Panc1 (cell line): ENCODE data around the gene MRPS22.

ENCODE experiments used
- CTCF ChIP-seq: fragments of 450-650 bp; IDR thresholded peaks from 2 replicates; pipeline ENCODE4 v1.5.1; 2017; ENCODE audit warnings: mild to moderate bottlenecking
- POLR2AphosphoS5 ChIP-seq: IDR thresholded peaks from 2 replicates; pipeline ENCODE4 v1.6.1; 2012; ENCODE audit warnings: mild to moderate bottlenecking, low read depth, low read length, moderate library complexity
- REST ChIP-seq, 2 experiments: IDR thresholded peaks; 2 replicates each; pipeline ENCODE4 v1.6.1; 2011 to 2012; ENCODE audit warnings: low read depth in 2 of 2, control low read depth in 1 of 2, low read length in 1 of 2, mild to moderate bottlenecking in 1 of 2, moderate library complexity in 1 of 2; ENCODE audit not compliant: insufficient read depth in 1 of 2
- SIN3A ChIP-seq: IDR thresholded peaks from 2 replicates; pipeline ENCODE4 v1.6.1; 2012; ENCODE audit warnings: low read depth, mild to moderate bottlenecking, low read length, moderate library complexity, borderline replicate concordance; ENCODE audit not compliant: insufficient read depth

- TF ChIP-seq CTCF, result no peak
- no peak for TF ChIP-seq POLR2AphosphoS5
- no peak for TF ChIP-seq REST (IDR thresholded peaks at IDR 0.05; ENCODE audit: insufficient read depth in 1 of 2, low read depth in 2 of 2, low read length in 1 of 2)
- TF ChIP-seq SIN3A, result no peak
Observed at GRCh38 chr3:139300416-139300815, 43.4 kb upstream of the MRPS22 start.
